HepG2 (cell line): ENCODE results near the gene BIRC7. TPM values are rescaled to one million over a fixed set of nuclear protein-coding genes. Genes with fewer than 3 reads are reported as not detected.

Source experiments
- AHR ChIP-seq: IDR thresholded peaks from 2 replicates; pipeline ENCODE4 v1.6.1; 2018; ENCODE audit warnings: missing genetic modification reagents, missing compliant biosample characterization
- EED ChIP-seq: sonication (generic); formaldehyde crosslinking; IDR thresholded peaks from 2 replicates; pipeline ENCODE4 v1.5.0; 2020; ENCODE audit warnings: mild to moderate bottlenecking, missing genetic modification reagents
- KDM5A ChIP-seq: fragments of 200-600 bp; sonication (generic); IDR thresholded peaks from 2 replicates; pipeline ENCODE4 v1.7.0; 2018; ENCODE audit warnings: antibody characterized with exemption, mild to moderate bottlenecking, low read length, borderline replicate concordance
- KMT2A ChIP-seq: sonication (generic); formaldehyde crosslinking; IDR thresholded peaks from 2 replicates; pipeline ENCODE4 v1.4.0; 2020; ENCODE audit warnings: missing genetic modification reagents
- NFE2L2 ChIP-seq: fragments of 150-350 bp; IDR thresholded peaks from 2 replicates; pipeline ENCODE4 v1.6.1; 2014; ENCODE audit warnings: low read length
- NR2F1 ChIP-seq, 2 experiments: fragments of 450-650 bp in 1 of 2; formaldehyde crosslinking in 1 of 2; IDR thresholded peaks; 2 replicates each; pipeline versions ENCODE4 v1.5.0 to v1.6.1; 2016 to 2020; ENCODE audit warnings: mild to moderate bottlenecking in 1 of 2, missing compliant biosample characterization in 1 of 2, missing genetic modification reagents in 1 of 2, moderate library complexity in 1 of 2
- PAF1 ChIP-seq: IDR thresholded peaks from 2 replicates; pipeline ENCODE4 v1.6.1; 2016; ENCODE audit warnings: missing genetic modification reagents, missing compliant biosample characterization
- PAWR ChIP-seq: sonication (generic); formaldehyde crosslinking; IDR thresholded peaks from 2 replicates; pipeline ENCODE4 v1.4.0; 2020; ENCODE audit warnings: missing genetic modification reagents, mild to moderate bottlenecking, borderline replicate concordance
- PITX1 ChIP-seq: sonication (generic); formaldehyde crosslinking; IDR thresholded peaks from 2 replicates; pipeline ENCODE4 v1.5.1; 2020; ENCODE audit warnings: mild to moderate bottlenecking, missing genetic modification reagents
- REST ChIP-seq, 2 experiments: IDR thresholded peaks; 2 replicates each; pipeline ENCODE4 v1.6.1; 2011 to 2012; ENCODE audit warnings: low read length in 2 of 2, borderline replicate concordance in 1 of 2, low read depth in 1 of 2, mild to moderate bottlenecking in 1 of 2, moderate library complexity in 1 of 2
- SMYD3 ChIP-seq: sonication (generic); formaldehyde crosslinking; IDR thresholded peaks from 2 replicates; pipeline ENCODE4 v1.8.1; 2023; ENCODE audit warnings: mild to moderate bottlenecking, missing genetic modification reagents
- SP4 ChIP-seq: sonication (generic); formaldehyde crosslinking; IDR thresholded peaks from 2 replicates; pipeline ENCODE4 v1.8.1; 2023; ENCODE audit warnings: mild to moderate bottlenecking, missing genetic modification reagents
- TCF12 ChIP-seq, 2 experiments: fragments of 450-650 bp in 1 of 2; sonication (generic) in 1 of 2; formaldehyde crosslinking in 1 of 2; IDR thresholded peaks; 2 replicates each; pipeline versions ENCODE4 v1.6.1 to v1.8.0; 2017 to 2022; ENCODE audit warnings: antibody characterized with exemption in 1 of 2, mild to moderate bottlenecking in 1 of 2, missing genetic modification reagents in 1 of 2, moderate library complexity in 1 of 2
- TOPORS ChIP-seq: sonication (generic); formaldehyde crosslinking; IDR thresholded peaks from 2 replicates; pipeline ENCODE4 v1.8.0; 2023; ENCODE audit warnings: mild to moderate bottlenecking, missing genetic modification reagents
- TSC22D2 ChIP-seq: sonication (generic); formaldehyde crosslinking; IDR thresholded peaks from 2 replicates; pipeline ENCODE4 v1.5.1; 2020; ENCODE audit warnings: missing genetic modification reagents, mild to moderate bottlenecking, borderline replicate concordance
- ZNF101 ChIP-seq: sonication (generic); formaldehyde crosslinking; IDR thresholded peaks from 2 replicates; pipeline ENCODE4 v1.4.0; 2020; ENCODE audit warnings: mild to moderate bottlenecking, low read depth, missing genetic modification reagents, borderline replicate concordance
- ZNF136 ChIP-seq: sonication (generic); formaldehyde crosslinking; IDR thresholded peaks from 2 replicates; pipeline ENCODE4 v1.8.1; 2022; ENCODE audit warnings: low read depth, mild to moderate bottlenecking, moderate library complexity, missing genetic modification reagents
- ZNF256 ChIP-seq: sonication (generic); formaldehyde crosslinking; conservative IDR thresholded peaks from 2 replicates; pipeline ENCODE4 v1.4.0; 2020; ENCODE audit warnings: missing genetic modification reagents
- ZNF337 ChIP-seq: sonication (generic); formaldehyde crosslinking; IDR thresholded peaks from 2 replicates; pipeline ENCODE4 v1.5.1; 2020; ENCODE audit warnings: missing genetic modification reagents, low read depth, mild to moderate bottlenecking, borderline replicate concordance
- ZNF672 ChIP-seq: sonication (generic); formaldehyde crosslinking; IDR thresholded peaks from 2 replicates; pipeline ENCODE4 v1.8.1; 2022; ENCODE audit warnings: missing genetic modification reagents
- ZNF790 ChIP-seq: sonication (generic); formaldehyde crosslinking; IDR thresholded peaks from 2 replicates; pipeline ENCODE4 v1.8.0; 2022; ENCODE audit warnings: missing genetic modification reagents, mild to moderate bottlenecking, borderline replicate concordance
- polyA plus RNA-seq, 8 experiments: library from polyadenylated mRNA; depleted of rRNA in 3 of 8; stranded (reverse) in 7 of 8; unstranded in 1 of 8; fragments of >200 nt; fragmentation: Illumina TruSeq in 4 of 8; extraction: Trizol in 4 of 8; gene quantifications; 2 replicates each; pipeline versions ENCODE4 v1.2.1 to v1.2.3, GENCODE V29; 2011 to 2016; ENCODE audit warnings: low read depth in 4 of 8, missing spikeins in 1 of 8, mixed read lengths in 1 of 8; ENCODE audit not compliant: insufficient read depth in 1 of 8
- total RNA-seq, 5 experiments: library from RNA; depleted of rRNA; stranded (reverse); fragments of >200 nt; fragmentation: Illumina TruSeq; extraction: Trizol; gene quantifications; 2 replicates each; pipeline ENCODE4 v1.2.3, GENCODE V29; 2016; ENCODE audit warnings: low read depth in 1 of 5
- TF ChIP-seq, protein P1 (sequence below): sonication (generic); formaldehyde crosslinking; IDR thresholded peaks from 2 replicates; pipeline ENCODE4 v1.5.1; 2020; ENCODE audit warnings: mild to moderate bottlenecking, missing genetic modification reagents, borderline replicate concordance
- TF ChIP-seq, protein P2 (sequence below): IDR thresholded peaks from 2 replicates; pipeline ENCODE4 v1.6.1; 2016; ENCODE audit warnings: mild to moderate bottlenecking

BIRC7 gene
- total and polyA plus RNA-seq, 2 of the 13 experiments (the other 11 are each of a cell fraction or from before 2014, with no cell fraction given) = 0.27 to 5.1 TPM

- TF ChIP-seq ZNF337 (CRISPR knock-in tag) = no peak
- no peak for TF ChIP-seq REST (IDR thresholded peaks at IDR 0.05; ENCODE audit: borderline replicate concordance in 1 of 2, low read depth in 1 of 2, low read length in 2 of 2)
- no peak for TF ChIP-seq ZNF672 (CRISPR knock-in tag)
- no peak for TF ChIP-seq ZNF256 (CRISPR knock-in tag)
- TF ChIP-seq PAF1 = no peak
- no peak for TF ChIP-seq SP4 (CRISPR knock-in tag)
- TF ChIP-seq NFE2L2 = no peak
- peak; percentile 45; the same call in 1 of the 2 replicates for TF ChIP-seq KMT2A (CRISPR knock-in tag)
- TF ChIP-seq, protein P1, sequence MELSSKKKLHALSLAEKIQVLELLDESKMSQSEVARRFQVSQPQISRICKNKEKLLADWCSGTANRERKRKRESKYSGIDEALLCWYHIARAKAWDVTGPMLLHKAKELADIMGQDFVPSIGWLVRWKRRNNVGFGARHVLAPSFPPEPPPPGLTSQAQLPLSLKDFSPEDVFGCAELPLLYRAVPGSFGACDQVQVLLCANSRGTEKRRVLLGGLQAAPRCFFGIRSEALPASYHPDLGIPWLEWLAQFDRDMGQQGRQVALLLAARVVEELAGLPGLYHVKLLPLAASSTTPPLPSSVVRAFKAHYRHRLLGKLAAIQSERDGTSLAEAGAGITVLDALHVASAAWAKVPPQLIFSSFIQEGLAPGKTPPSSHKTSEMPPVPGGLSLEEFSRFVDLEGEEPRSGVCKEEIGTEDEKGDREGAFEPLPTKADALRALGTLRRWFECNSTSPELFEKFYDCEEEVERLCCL (CRISPR knock-in tag) = no peak
- TF ChIP-seq NR2F1 (CRISPR knock-in tag; IDR thresholded peaks at IDR 0.05) = no peak
- TF ChIP-seq PITX1 (CRISPR knock-in tag) = 0 out of 2 replicates have a peak, but pooled peaks have one; percentile 4
- TF ChIP-seq, protein P2, sequence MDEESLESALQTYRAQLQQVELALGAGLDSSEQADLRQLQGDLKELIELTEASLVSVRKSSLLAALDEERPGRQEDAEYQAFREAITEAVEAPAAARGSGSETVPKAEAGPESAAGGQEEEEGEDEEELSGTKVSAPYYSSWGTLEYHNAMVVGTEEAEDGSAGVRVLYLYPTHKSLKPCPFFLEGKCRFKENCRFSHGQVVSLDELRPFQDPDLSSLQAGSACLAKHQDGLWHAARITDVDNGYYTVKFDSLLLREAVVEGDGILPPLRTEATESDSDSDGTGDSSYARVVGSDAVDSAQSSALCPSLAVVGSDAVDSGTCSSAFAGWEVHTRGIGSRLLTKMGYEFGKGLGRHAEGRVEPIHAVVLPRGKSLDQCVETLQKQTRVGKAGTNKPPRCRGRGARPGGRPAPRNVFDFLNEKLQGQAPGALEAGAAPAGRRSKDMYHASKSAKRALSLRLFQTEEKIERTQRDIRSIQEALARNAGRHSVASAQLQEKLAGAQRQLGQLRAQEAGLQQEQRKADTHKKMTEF (CRISPR knock-in tag) = no peak; the same call in 1 of the 2 replicates
- no peak for TF ChIP-seq PAWR (CRISPR knock-in tag)
- no peak for TF ChIP-seq SMYD3 (CRISPR knock-in tag)
- no peak for TF ChIP-seq ZNF101
- TF ChIP-seq TSC22D2 = no peak
- TF ChIP-seq AHR (CRISPR knock-in tag) = 0 out of 2 replicates have a peak, but pooled peaks have one; percentile 20
- TF ChIP-seq KDM5A = peak; percentile 46; the same call in 1 of the 2 replicates
- no peak for TF ChIP-seq TOPORS
- no peak for TF ChIP-seq ZNF136 (CRISPR knock-in tag)
- TF ChIP-seq TCF12 (IDR thresholded peaks at IDR 0.05) = no peak
- TF ChIP-seq TCF12 (CRISPR knock-in tag; IDR thresholded peaks at IDR 0.05) = no peak
- TF ChIP-seq EED (CRISPR knock-in tag) = peak; percentile 68; the same call in 1 of the 2 replicates
- no peak for TF ChIP-seq ZNF790 (CRISPR knock-in tag)
Measured at GRCh38 chr20:63215101-63216040, 20.3 kb upstream of the BIRC7 start (continued).
